GM21825 (cell line): Measurements from ENCODE around the gene PSMD12.
"Not testable (repeated sequence)": the region's sequence is repeated elsewhere in the genome, so short reads cannot be mapped to it uniquely, and the experiment has no call there.

ENCODE experiments used
- ATAC-seq: cut with Tn5 transposase; IDR thresholded peaks from one replicate; pipeline ENCODE4 v1.9.1; 2021; ENCODE audit warnings: mild to moderate bottlenecking, moderate library complexity; ENCODE audit not compliant: unreplicated experiment

PSMD12 gene

GRCh38 chr17:67315865-67316264 is 50.5 kb downstream of the PSMD12 start:
- no peak for ATAC-seq

- no peak for ATAC-seq
These were observed 54.1 kb downstream of the PSMD12 start for GRCh38 chr17:67312265-67312664.

GRCh38 chr17:67311575-67311974 is 54.8 kb downstream of the PSMD12 start:
- no peak for ATAC-seq

GRCh38 chr17:67310406-67310805 is 56.0 kb downstream of the PSMD12 start:
- no peak for ATAC-seq

- ATAC-seq = not testable (repeated sequence)
These were observed 60.7 kb downstream of the PSMD12 start for GRCh38 chr17:67305446-67306235.

GRCh38 chr17:67297454-67297960 is 68.9 kb downstream of the PSMD12 start:
- ATAC-seq = no peak

- no peak for ATAC-seq
These were observed 71.8 kb downstream of the PSMD12 start for GRCh38 chr17:67294451-67295199.

- ATAC-seq = peak; percentile 90
These were observed 72.8 kb downstream of the PSMD12 start for GRCh38 chr17:67293251-67294203.

- ATAC-seq = no peak
These were observed 75.6 kb downstream of the PSMD12 start for GRCh38 chr17:67290711-67291291.

- ATAC-seq = no peak
These were observed 76.1 kb downstream of the PSMD12 start for GRCh38 chr17:67290244-67290643.

- ATAC-seq = no peak
These were observed 77.0 kb downstream of the PSMD12 start for GRCh38 chr17:67289181-67289876.
